ENCODE data around the gene PCNX3. TPM values are rescaled to one million over a fixed set of nuclear protein-coding genes. Genes with fewer than 3 reads are reported as not detected.

The PCNX3 gene
- total RNA-seq, 2 donors from 2014 or later: 37.5 to 39.5 TPM

DNA sequence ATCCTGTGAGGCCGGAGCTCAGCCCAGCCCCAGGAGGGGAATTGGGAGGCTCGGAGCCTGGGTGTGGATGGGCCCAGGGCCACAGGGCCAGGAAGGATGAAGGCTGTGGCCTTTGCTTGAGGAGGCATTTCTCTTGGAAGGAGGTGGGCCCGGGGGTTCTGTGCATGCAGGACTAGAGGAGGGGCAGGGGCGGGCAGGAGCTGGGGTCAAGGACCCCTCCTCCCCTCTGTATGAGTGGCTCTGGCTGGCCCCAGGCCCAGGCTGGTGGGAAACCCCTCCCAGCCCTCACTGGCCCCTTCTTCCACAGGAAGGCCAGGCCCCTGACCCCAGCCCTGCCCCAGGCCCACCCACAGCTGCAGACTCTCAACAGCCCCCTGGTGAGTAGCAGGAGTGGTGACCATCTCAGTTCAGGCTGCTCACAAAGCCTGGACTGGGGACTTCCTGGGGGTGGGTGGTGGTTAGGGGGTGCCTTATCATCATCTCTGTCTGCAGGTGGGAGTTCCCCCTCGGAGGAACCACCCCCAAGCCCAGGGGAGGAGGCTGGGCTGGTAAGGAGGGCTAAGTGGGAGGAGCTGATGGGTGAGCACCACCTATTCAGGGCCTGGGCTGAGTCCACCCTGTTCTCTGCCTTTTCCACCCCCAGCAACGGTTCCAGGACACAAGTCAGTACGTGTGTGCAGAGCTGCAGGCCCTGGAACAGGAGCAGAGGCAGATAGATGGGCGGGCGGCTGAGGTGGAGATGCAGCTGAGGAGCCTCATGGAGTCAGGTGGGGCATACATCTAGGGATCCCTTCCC lies 25.9 kb upstream of the PCNX3 start:
- ATAC-seq (ENCODE audit: insufficient number of reproducible peaks, low FRiP score, low read depth) (no peak), DNase-seq (ENCODE audit: low spot score) (no peak)
- Histone ChIP-seq H3K27me3 (replicated peaks; ENCODE audit: insufficient read depth) (no peaks in the 10 kb centered on the region), H3K36me3 (peaks cover 36% of the 10 kb centered on the region), H3K4me3 (no peak overlapping the region), H3K27ac (peak overlapping the region in 1 of 2 donors; percentile 75), H3K9me3 (no peaks in the 10 kb centered on the region), H3K4me1 (ENCODE audit: control insufficient read depth in 1 of 2, low read depth in 2 of 2) (peaks cover 24 to 49% of the 10 kb centered on the region in 2 donors)
- TF ChIP-seq, protein P1, sequence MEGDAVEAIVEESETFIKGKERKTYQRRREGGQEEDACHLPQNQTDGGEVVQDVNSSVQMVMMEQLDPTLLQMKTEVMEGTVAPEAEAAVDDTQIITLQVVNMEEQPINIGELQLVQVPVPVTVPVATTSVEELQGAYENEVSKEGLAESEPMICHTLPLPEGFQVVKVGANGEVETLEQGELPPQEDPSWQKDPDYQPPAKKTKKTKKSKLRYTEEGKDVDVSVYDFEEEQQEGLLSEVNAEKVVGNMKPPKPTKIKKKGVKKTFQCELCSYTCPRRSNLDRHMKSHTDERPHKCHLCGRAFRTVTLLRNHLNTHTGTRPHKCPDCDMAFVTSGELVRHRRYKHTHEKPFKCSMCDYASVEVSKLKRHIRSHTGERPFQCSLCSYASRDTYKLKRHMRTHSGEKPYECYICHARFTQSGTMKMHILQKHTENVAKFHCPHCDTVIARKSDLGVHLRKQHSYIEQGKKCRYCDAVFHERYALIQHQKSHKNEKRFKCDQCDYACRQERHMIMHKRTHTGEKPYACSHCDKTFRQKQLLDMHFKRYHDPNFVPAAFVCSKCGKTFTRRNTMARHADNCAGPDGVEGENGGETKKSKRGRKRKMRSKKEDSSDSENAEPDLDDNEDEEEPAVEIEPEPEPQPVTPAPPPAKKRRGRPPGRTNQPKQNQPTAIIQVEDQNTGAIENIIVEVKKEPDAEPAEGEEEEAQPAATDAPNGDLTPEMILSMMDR (IDR thresholded peaks at IDR 0.05): no peak

DNA sequence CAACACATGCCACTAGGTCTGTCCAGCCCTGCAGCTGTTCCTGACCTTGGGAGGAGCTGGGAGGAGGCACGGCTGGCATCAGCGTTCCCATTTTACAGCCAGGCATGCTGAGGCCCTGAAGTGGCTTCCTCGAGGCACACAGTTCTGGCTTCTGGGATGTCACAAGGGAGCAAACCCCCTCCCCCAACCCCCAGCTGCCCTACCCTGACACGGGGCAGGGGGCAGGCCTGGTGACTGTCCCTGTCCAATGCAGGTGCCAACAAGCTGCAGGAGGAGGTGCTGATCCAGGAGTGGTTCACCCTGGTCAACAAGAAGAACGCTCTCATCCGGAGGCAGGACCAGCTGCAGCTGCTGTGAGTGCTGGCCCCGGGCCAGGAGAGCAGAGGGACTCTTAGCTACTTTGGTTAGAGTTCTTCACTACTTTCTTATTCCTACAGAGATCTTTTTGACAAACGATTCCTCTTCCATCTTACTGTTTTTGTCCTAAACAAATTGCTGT lies 25.3 kb upstream of the PCNX3 start:
- DNase-seq (ENCODE audit: low spot score) (no peak), ATAC-seq (ENCODE audit: insufficient number of reproducible peaks, low FRiP score, low read depth) (no peak)
- H3K4me3 ChIP-seq: no peak overlapping the region
- TF ChIP-seq, protein P1 (IDR thresholded peaks at IDR 0.05): no peak
- no peaks in the 10 kb centered on the region for H3K9me3 ChIP-seq
- H3K4me1 ChIP-seq (ENCODE audit: control insufficient read depth in 1 of 2, low read depth in 2 of 2): peaks cover 24 to 49% of the 10 kb centered on the region in 2 donors
- no peak overlapping the region for H3K27ac ChIP-seq
- H3K27me3 ChIP-seq (replicated peaks; ENCODE audit: insufficient read depth): no peaks in the 10 kb centered on the region
- peaks cover 34% of the 10 kb centered on the region for H3K36me3 ChIP-seq

DNA sequence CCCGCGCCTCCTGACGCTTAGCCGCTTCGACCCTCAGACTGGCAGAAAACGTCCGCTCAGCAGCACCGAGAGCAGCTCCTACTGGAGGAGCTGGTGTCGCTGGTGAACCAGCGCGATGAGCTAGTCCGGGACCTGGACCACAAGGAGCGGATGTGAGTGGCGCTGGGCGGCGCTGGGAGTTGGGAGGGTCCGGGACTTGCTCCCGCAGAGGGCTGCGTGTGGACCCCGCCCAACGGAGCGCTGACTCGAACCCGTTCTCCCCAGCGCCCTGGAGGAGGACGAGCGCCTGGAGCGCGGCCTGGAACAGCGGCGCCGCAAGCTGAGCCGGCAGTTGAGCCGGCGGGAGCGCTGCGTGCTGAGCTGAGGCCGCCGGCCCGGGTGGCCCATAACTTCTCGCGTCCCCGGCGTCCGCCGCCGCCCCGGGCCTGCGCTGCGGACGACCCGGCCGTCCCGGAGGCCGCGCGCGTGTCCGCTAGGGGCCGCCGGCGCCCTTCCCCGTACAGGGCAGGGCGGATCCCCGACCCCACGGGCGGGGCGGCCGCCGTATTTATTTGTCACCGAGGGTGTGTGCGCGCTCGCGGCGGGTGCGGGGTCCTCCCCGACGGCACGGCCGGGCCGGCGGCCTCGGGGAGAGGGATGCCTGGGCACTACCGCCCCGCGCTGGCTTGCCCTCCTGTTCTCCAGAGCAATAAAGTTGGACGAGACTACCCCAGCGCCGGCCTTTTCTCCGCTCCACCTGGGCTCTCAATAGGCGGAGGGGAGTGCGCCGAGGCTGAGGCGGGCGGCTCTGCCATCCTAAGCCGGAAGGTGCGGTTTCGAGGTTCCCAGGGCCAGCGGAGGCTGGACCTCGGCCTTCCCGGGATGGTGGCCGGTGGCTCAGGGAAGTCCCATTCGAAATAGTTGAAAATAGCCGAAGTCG lies 23.4 kb upstream of the PCNX3 start:
- H3K9me3 ChIP-seq: no peaks in the 10 kb centered on the region
- TF ChIP-seq, protein P1 (IDR thresholded peaks at IDR 0.05): no peak
- no peak overlapping the region for H3K4me3 ChIP-seq
- peaks cover 13 to 30% of the 10 kb centered on the region in 2 donors for H3K4me1 ChIP-seq (ENCODE audit: control insufficient read depth in 1 of 2, low read depth in 2 of 2)
- no peak for DNase-seq (ENCODE audit: low spot score)
- no peak for ATAC-seq (ENCODE audit: insufficient number of reproducible peaks, low FRiP score, low read depth)
- H3K36me3 ChIP-seq: peaks cover 23% of the 10 kb centered on the region
- no peaks in the 10 kb centered on the region for H3K27me3 ChIP-seq (replicated peaks; ENCODE audit: insufficient read depth)
- H3K27ac ChIP-seq: no peak overlapping the region

DNA sequence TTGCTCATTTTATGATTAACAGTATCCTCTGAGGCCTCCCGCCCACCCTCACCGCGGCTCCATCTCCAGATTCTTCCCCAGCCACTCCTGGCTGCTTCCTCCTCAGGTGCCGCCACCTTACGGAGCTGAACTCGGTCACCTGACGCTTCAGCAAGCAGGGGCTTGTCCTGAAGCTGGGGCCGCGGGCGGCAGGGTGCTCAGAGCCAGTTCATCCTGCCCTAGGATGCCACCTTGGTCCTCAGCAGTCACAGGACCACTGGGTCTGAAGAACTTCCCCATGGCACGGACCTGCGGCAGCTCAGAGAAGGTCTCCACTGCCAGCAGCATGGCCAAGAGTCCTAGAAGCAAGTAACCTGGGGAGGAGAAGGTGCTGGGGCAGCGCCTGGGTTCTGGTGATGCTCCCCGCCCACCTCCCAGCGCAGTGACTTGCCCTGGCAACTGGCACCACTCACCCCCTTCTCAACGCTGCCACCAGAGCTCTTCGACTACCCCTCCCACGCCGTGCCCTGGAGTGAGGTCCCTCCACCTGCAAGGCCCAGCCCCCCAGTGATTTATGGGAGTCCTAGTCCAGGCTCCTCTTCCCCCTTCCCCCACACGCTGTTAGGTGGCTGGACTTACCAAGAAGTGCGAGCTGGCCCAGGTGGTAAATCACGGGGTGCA lies 22.6 kb upstream of the PCNX3 start:
- Histone ChIP-seq H3K27me3 (replicated peaks; ENCODE audit: insufficient read depth) (no peaks in the 10 kb centered on the region), H3K36me3 (peaks cover 27% of the 10 kb centered on the region), H3K4me3 (no peak overlapping the region), H3K9me3 (no peaks in the 10 kb centered on the region), H3K4me1 (ENCODE audit: control insufficient read depth in 1 of 2, low read depth in 2 of 2) (peaks cover 5 to 22% of the 10 kb centered on the region in 2 donors), H3K27ac (peak overlapping the region in 1 of 2 donors; percentile 50)
- no peak for ATAC-seq (ENCODE audit: insufficient number of reproducible peaks, low FRiP score, low read depth)
- DNase-seq (ENCODE audit: low spot score): no peak
- TF ChIP-seq, protein P1 (IDR thresholded peaks at IDR 0.05): no peak

Data from thoracic aorta (tissue), 2 donors.